AG10803 (cell line): Measurements from ENCODE around the gene NAP1L1.

Experiments used
- DNase-seq: peaks from one replicate; pipeline ENCODE4 v3.0.0; 2010; ENCODE audit warnings: low read depth
- H3K4me3 ChIP-seq: 2 replicates; pipeline ENCODE4 v1.5.1; 2011; ENCODE audit warnings: mild to moderate bottlenecking, low read length, control low read depth
- TF ChIP-seq, protein P1 (sequence below): conservative IDR thresholded peaks from 2 replicates; pipeline ENCODE4 v1.5.1; 2011; ENCODE audit warnings: mild to moderate bottlenecking, low read length, control low read depth, inconsistent platforms

The NAP1L1 gene

DNA sequence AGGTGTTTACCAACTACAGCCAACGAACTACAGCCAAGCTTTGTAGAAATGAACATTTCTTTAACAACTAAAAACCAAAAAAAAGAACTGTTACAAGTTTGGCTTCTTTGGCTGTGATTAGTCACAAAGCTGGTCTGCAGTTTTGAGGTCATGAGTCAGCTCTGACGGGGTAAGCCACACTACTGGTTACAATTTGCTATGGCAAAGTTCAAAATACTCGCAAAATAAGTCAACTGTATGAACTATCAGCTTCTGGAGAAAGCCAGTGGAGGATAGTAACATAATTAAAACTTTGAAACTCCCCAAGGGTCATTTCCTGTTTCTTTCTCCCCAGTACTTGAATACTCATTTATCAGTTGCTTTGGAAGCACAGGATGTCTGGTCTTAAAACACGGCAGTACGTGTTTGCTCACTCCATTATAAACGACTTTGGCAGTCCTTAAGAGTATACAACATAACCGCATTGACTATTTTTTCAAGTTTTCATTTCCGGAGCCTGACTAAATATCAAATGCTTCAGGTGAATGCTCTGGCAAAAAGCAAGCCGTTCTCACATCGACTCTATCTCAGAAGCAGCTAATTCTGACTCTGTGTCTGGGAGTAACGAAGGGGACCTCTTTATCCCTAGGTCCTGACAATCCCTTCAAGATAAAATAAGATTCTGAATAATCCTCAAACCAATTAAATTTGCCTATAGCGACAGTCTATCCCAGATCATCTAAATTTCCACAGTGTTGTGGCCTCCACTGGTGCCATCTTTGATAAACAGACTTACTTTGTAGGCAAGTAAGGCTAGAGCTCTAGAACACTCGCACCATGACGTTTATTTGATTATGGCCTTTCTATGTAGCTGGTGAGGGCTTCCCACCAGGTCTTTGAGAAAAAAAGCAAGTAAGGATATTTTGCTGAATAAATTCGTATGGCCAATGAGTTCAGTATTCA lies 63.5 kb downstream of the NAP1L1 start:
- peak; percentile 97 for DNase-seq
- peak overlapping the region; percentile 16 for H3K4me3 ChIP-seq
- TF ChIP-seq, protein P1, sequence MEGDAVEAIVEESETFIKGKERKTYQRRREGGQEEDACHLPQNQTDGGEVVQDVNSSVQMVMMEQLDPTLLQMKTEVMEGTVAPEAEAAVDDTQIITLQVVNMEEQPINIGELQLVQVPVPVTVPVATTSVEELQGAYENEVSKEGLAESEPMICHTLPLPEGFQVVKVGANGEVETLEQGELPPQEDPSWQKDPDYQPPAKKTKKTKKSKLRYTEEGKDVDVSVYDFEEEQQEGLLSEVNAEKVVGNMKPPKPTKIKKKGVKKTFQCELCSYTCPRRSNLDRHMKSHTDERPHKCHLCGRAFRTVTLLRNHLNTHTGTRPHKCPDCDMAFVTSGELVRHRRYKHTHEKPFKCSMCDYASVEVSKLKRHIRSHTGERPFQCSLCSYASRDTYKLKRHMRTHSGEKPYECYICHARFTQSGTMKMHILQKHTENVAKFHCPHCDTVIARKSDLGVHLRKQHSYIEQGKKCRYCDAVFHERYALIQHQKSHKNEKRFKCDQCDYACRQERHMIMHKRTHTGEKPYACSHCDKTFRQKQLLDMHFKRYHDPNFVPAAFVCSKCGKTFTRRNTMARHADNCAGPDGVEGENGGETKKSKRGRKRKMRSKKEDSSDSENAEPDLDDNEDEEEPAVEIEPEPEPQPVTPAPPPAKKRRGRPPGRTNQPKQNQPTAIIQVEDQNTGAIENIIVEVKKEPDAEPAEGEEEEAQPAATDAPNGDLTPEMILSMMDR: no peak

DNA sequence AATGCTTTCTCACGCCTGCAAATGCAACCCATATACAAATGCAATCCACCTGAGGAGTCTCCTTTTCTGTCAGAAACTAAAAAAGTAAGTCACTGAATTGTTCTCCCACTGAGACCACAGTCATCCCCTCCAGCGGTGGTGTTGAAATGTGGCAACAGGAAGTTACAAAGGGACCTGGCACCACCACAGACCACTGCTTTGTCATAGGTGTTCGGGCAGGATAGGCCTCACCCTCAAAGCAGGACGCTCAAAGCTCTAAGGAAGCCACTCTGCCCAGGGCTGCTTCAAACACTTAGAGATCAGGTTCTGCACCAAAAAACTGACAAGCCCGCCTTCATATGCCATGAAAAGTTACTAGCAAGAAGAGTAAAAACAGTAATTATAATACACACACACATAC lies 64.2 kb downstream of the NAP1L1 start:
- no peak overlapping the region for H3K4me3 ChIP-seq
- DNase-seq: peak; percentile 85
- TF ChIP-seq, protein P1: no peak

DNA sequence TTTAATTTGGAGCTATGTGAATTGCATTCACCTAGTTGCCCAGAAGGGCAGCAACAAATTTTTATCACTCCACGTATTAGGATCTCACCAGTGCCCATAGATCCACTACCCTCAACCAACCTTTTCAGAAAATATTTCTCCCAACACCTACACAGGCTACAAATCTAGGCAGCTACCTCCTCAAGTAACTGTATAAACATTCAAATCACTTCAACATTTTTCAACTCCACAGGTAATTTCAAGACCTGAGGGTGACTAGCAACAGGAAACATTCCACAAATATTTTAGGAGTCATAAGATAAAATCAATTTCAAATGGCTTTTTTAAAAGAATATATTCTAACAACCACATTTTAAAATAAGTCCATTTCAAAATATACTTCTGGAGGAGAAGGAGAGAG lies 65.8 kb downstream of the NAP1L1 start:
- H3K4me3 ChIP-seq: no peak overlapping the region
- TF ChIP-seq, protein P1: no peak
- no peak for DNase-seq

DNA sequence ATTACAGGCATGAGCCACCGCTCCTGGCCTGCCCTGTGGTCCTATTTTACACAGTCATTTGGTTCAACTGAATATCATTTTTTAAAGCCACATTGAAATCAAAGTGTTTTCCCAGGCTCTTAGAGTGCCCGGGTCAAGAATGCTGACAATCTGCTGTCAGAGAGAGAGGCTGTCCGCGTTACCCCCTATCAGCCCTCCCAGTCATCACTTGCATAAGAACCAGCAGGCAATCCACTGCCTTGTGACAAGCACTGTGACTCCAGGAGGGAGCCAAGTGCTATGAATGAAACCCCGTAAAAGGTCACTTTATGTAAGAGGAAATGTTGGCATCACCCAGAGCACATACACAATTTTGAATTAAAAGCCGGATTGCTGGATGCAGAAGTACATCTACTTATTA lies 66.4 kb downstream of the NAP1L1 start:
- TF ChIP-seq, protein P1: no peak
- H3K4me3 ChIP-seq: no peak overlapping the region
- DNase-seq: peak; percentile 61

DNA sequence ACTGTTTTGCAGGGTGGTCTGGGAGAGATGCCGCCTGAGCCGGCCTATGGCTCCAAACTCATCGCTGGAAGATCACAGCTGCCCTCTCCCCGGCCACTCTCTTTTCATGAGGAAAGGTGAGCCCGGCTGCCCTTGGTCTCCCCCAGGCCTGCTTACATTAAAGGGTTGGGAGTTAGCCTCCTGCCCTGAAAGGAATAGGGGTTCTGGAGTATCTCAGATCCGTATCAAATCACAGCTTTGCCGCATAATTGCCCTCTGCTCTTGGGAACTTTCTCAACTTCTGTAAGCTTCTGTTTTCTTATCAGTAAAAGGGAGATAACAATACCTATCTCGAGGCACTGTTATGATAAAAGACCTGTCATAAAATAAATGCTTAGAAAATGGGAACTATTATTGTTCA lies 70.5 kb downstream of the NAP1L1 start:
- TF ChIP-seq, protein P1: no peak
- no peak overlapping the region for H3K4me3 ChIP-seq
- DNase-seq: no peak

DNA sequence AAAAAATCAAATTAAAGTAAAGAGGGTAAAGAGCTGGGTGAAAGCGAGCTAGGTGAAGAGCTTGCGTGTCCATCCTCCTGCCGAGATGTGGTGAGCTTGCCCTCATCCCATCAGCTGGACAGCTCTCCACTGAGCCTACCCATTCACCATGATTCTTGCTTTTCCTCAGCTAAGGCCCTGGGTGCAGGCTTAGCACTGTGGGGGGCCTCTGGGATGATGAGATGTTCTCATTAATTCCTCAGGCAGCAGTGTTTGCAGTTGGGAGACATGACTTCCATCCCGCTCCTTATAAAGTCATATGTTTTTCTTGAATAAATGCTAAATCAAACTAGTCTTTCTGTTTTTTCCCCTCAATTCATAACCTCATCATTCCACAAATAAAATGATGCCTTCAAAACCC lies 70.9 kb downstream of the NAP1L1 start:
- no peak overlapping the region for H3K4me3 ChIP-seq
- DNase-seq: no peak
- TF ChIP-seq, protein P1: no peak

DNA sequence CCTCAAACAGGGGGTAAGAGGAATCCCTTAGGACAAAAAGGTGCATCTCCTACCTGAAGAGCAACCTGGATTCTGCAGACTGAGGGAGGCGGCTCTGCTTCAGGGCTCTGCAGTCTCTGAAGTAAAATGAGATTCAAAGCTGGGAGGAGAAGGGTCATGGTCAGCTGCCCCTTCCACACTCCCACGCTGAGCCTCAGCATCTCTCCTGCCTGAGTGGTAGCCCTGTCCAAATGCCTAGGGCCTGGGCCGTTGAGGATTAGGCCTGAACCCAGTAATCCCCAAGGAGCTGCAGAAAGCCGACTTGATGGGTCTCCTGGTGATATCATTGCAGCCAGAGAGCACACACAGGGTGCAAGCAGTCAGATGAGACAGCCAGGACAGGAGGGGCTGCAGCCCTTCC lies 71.8 kb downstream of the NAP1L1 start:
- no peak for DNase-seq
- H3K4me3 ChIP-seq: no peak overlapping the region
- TF ChIP-seq, protein P1: no peak
